NCI-H1694 treated with DMSO at 0.1 percent for 48 hours (cell line): ENCODE measurements around the gene HDAC1.

Source experiments
- DNase-seq: peaks from one replicate; lab custom pipeline; 2025; lab: John Stamatoyannopoulos, UW

The HDAC1 gene

DNA sequence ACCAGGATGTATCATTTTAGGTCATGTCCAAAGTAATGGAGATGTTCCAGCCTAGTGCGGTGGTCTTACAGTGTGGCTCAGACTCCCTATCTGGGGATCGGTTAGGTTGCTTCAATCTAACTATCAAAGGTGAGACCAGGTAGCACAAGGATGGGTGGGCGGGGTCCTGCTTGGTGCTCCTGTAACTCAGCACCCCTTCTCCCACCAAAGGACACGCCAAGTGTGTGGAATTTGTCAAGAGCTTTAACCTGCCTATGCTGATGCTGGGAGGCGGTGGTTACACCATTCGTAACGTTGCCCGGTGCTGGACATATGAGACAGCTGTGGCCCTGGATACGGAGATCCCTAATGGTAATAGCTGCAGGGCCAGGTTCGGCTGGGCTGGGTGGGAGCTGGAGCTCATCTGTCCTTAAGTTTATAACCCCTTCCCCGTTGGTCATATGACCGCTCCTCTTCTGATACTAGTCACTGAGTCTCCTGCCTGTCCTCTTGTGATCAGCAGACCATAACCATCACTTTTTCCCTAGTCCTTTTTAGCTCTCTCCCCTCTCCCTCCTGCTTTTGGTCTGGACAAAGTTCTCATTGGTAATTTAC, 38.8 kb downstream of the HDAC1 start:
- no peak for DNase-seq

DNA sequence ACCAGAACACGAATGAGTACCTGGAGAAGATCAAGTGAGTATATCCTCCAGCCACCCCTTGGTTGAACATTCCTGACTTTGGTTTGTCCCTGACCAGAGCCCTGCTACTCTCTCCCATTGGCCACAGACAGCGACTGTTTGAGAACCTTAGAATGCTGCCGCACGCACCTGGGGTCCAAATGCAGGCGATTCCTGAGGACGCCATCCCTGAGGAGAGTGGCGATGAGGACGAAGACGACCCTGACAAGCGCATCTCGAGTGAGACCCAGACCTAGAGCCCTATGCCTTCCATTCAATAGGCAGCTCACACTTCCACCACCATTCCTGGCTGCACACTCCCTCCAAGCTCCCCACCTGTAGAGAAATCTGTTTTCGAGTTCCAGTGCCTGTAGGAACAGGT, 39.7 kb downstream of the HDAC1 start:
- DNase-seq = no peak

DNA sequence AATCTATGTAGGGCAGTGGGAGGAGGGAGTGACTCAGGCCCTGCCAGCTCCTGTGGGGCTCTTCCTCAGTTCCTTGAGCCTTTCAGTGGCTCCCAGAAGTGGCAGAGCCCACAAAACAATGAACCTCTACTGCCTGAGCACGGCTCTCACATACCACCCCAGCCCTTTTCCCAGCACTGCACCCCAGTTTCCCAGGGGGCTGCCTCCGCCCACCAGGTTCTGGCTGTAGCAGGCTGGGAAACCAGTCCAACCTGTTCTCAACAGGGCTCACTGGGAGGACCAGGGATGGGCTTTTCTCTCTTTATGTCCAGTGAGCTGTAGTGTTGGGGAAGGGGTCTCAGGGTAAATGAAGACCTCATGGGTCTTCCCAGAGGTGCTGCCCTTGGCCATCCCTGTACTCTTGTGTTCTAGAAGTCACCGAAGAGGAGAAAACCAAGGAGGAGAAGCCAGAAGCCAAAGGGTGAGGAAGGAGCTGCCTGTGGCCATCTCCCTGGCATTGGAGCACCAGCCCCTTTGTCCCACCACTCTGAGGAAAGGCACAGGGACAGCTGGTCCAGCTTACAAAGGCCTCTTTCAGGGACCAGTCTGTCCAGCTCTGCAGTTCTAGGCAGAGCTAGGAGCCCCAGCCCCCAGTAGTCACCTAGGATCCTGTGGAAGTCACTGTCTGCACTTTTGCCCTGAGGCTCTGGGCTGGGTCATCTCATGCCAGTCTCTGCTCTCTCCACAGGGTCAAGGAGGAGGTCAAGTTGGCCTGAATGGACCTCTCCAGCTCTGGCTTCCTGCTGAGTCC, 40.6 kb downstream of the HDAC1 start:
- no peak for DNase-seq

DNA sequence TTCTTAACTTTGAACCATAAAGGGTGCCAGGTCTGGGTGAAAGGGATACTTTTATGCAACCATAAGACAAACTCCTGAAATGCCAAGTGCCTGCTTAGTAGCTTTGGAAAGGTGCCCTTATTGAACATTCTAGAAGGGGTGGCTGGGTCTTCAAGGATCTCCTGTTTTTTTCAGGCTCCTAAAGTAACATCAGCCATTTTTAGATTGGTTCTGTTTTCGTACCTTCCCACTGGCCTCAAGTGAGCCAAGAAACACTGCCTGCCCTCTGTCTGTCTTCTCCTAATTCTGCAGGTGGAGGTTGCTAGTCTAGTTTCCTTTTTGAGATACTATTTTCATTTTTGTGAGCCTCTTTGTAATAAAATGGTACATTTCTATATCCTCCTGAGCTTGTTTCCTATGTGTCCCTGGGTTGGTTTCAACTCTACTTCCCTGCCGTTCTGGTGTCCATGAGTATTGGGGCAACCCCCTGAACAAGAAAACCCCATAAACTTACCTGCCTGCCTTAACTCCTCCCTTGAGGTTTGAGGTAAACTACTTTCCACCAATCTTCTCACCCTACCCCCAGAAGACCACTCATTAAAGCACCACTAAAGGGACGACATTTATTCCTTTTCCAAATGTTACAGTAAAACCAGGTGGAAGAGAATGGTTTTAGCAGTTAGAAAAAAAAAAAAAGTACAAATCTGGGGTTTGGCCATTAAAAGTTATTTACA, 41.5 kb downstream of the HDAC1 start:
- no peak for DNase-seq

GRCh38 chr1:32334274-32334861, 42.5 kb downstream of the HDAC1 start:
- DNase-seq = no peak

DNA sequence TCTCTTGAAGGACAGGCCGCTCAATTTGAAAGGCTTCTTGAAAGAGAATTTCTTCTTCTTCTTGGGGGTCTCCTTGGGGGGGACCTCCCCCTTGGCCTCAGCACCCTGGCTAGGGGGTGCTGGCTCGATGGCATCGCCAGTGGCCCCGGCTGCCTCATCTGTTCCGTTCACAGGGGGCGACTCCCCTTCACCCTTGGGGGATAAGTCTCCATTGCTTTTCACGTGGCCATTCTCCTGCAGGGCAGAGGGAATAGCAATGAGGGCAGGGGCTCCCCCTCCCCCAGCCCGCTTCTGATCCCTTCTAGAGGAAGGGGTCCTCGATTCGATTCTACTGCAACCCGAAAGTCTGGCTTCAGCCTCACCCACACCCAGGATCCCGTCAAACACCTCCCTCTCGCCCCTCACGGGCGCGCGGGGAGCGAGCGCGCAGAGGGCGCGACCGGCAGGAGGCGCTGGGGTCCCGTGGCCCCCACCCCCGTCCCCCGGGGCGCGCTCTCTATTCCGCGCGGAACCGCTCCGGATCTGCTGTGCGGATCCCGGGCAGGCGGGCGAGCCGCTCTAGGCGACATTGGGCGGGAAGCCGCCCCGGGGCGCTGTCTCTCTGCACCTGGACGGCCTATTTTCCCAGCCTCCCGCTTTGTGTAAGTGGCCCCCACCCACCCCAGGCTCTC, 43.1 kb downstream of the HDAC1 start:
- DNase-seq = no peak

GRCh38 chr1:32335535-32335789, 43.6 kb downstream of the HDAC1 start:
- no peak for DNase-seq

DNA sequence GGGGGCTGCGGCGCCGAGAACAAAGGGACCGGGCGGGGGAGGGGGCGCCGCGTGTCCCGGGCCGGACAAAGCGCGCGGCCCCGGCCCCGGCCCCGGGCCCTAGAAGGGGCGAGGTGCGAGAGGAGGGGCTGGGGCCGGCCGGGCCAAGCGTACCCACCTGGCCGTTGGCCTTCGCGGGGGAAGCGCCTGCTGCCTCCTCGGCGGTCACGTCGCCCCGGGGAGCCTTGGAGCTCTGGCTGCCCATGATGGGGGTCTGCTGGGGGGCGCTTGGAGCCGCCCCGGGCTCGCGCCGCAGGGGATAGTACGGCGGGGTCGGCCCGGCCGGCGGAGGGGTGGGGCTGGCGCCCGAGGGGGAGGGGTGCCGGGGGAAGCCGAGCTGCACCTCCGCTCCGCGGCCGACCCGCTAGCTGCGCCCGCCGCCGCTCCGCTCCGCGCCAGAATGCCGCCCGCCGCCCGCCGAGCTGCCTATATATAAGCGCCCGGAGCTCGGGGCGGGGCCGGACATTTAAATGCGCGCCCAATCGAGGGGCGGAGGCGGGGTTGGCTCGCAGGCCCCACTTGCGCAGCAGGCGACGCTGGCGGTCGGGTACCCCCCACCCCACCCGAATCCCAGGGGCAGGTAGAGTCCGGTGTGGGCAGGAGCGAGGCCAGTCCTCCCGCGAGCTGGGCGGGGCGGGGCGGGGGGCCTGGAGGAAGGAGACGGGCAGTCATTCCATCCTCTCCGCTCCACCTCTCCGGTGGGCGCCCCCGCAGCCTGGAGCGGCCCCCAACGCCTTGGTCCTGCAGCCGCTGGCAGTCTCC, 44.1 kb downstream of the HDAC1 start, which contains the start of gene MARCKSL1:
Gene MARCKSL1, minus strand, starts transcription at position 444 of the 801 bp plus-strand sequence. Its CDS starts 200 bp downstream, at position 244.
- peak; percentile 18 for DNase-seq

- DNase-seq = no peak
Observed at GRCh38 chr1:32336591-32336932, 44.7 kb downstream of the HDAC1 start.

DNA sequence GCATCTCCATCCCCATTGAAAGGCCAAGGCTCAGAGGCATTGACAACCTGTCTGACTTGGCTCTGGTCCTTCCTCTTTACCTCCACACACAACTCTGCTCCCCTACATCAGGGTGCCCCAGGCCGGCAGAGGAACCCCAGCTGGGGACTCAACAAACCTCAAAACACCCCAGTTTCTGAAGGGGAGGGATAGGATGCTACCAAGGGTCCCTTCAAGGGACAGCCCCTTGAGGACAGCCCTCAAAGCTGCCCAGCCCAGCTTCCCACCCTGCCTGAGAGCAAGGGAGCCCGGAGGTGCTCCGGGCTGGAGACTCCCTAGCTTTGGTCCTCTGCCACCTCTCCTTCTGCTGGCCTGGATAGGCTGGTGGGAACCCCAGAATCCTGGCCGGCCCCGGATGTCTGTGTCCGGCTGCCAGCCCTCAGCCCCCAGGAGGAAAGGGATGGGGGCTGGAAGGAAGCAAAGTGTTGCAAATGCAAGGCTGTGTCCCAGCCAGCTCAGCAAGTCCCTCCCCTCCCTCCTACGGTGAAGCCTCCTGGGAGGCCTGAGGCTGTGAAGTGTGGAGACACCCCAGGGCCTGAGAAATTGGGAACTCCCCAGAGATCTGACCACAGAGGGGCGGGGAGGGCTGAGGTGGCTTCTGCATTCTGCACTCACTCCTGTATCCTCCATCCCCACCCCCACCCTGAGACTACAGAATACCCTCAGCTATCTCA, 45.2 kb downstream of the HDAC1 start:
- DNase-seq = no peak

DNA sequence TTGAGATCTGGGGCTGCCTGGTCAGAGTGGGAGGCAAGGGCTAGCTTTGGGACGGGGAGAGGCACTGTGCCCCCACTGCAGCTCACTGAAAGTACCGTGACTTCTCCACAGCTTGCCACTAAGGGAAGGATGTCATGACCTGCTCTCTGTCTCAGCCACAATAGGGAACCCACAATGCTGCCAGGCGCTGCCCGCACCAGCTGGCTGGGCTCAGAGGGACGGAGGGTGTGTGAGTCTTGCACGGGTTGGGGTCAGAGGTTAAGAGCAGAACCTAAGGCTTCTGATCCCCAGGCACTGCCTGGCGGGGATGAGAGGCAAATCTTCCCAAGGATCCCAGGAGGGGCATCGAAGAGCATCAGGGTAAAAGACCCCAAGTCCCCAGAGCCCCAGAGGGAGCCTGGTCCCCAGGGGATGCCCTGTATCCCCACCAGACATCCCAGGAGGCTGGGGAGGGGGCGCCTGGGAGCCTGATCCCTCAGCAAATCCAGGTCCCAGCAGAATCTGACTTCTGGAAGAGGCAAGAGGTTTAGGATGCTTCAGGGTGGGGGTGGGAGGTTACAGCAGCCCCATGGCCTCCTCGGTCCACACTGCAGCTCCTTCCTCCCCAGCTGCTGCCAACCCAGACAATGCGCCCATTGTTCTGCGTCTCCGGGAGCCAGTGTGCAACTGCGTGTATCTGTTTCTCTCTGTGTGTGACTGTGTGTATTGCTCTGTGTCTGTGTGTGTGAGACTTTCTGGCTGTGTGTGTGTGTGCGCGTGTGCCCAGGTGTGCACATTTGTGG, 46.2 kb downstream of the HDAC1 start:
- no peak for DNase-seq

GRCh38 chr1:32338637-32339145, 46.8 kb downstream of the HDAC1 start:
- no peak for DNase-seq

GRCh38 chr1:32339363-32339978, 47.6 kb downstream of the HDAC1 start:
- no peak for DNase-seq

GRCh38 chr1:32341186-32341757, 49.4 kb downstream of the HDAC1 start:
- DNase-seq = no peak

DNA sequence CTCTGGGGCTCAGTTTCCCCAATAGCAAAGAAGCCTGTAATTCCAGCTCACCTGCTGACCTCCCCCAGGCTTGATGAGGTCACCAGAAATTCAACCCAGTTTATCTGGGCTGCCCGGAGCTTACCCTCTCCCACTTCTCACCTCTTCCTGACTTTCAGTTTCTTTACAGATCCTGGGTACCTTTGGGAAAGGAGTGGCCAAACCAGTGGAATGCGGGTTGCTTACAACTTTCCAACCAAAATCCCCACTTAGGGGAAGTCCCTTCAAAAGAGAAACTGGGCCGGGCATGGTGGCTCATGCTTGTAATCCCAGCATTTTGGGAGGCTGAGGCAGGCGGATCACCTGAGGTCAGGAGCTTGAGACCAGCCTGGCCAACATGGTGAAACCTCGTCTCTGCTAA, 50.1 kb downstream of the HDAC1 start:
- no peak for DNase-seq

DNA sequence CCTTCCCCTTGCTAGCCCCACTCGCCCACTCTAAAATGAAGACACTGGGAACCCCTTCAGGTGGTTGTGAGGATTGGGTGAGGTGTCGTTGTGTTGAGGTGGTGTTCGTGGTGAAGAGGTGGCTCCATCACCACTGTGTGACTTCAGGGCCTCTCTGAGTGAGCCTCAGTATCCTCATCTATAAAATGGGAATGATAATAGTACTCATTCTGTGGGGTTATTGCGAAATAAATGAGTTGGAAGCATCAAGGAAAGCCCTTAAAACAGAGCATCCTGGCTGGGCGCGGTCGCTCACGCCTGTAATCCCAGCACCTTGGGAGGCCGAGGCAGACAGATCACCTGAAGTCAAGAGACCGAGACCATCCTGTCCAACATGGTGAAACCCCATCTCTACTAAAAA, 50.8 kb downstream of the HDAC1 start:
- DNase-seq = no peak

DNA sequence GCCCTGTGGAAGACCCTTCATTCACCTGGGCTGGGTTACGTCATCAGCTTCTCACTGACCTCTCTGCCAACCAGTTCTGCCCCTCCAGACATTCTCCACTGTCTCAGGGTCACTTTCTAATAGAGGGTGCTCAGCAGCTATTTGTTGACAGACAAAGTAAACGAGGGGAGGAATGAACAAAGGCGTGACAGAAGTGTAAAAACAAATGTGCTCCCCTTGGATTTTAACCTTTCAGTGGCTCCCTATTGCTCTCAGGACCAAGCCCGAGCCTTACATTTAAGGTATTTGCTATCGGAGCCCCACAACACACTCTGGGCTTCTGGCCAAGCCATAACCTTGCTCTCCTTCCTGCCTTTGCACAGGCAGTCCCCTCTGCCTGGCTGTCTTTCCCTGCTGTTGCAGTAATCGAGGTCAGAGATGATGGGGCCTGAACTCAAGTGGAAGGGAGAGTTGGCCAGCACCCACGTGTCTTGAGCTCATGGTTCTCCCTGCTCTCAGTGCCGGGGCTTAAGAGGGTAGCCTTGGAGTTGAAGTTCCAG, 53.5 kb downstream of the HDAC1 start:
- DNase-seq = no peak

- no peak for DNase-seq
Observed at GRCh38 chr1:32346532-32347157, 54.8 kb downstream of the HDAC1 start.
